H1 (cell line): ENCODE measurements around the gene HK1. TPM values are rescaled to one million over a fixed set of nuclear protein-coding genes. Genes with fewer than 3 reads are reported as not detected.

Experiments used
- CHD7 ChIP-seq: fragments of 300-600 bp; sonication (generic); IDR thresholded peaks from 2 replicates; pipeline ENCODE4 v1.7.1; 2012; ENCODE audit warnings: low read length, moderate library complexity, mild to moderate bottlenecking, inconsistent platforms; ENCODE audit not compliant: insufficient replicate concordance
- EGR1 ChIP-seq: IDR thresholded peaks from 2 replicates; pipeline ENCODE4 v1.6.1; 2011; ENCODE audit warnings: low read depth, low read length, borderline replicate concordance
- HDAC6 ChIP-seq: IDR thresholded peaks from one replicate; pipeline ENCODE4 v1.7.1; 2012; ENCODE audit warnings: low read depth, mild to moderate bottlenecking, inconsistent platforms, low read length, moderate library complexity
- MAFK ChIP-seq: IDR thresholded peaks from 2 replicates; pipeline ENCODE4 v1.6.1; 2012; ENCODE audit warnings: low read depth, mild to moderate bottlenecking, improper control_type of control experiment, low read length
- RBBP5 ChIP-seq: IDR thresholded peaks from 2 replicates; pipeline ENCODE4 v1.7.1; 2012; ENCODE audit warnings: low read depth, mild to moderate bottlenecking, inconsistent platforms, low read length, moderate library complexity, borderline replicate concordance
- RFX5 ChIP-seq: IDR thresholded peaks from 2 replicates; pipeline ENCODE4 v1.6.1; 2011; ENCODE audit warnings: low read depth, low read length, improper control_type of control experiment, borderline replicate concordance
- SAP30 ChIP-seq: fragments of 300-600 bp; sonication (generic); IDR thresholded peaks from 2 replicates; pipeline ENCODE4 v1.7.1; 2012; ENCODE audit warnings: low read length, moderate library complexity, mild to moderate bottlenecking, inconsistent platforms; ENCODE audit not compliant: insufficient read depth, insufficient replicate concordance
- TAF7 ChIP-seq: optimal IDR thresholded peaks from 2 replicates; pipeline ENCODE3; 2011; ENCODE audit warnings: low read depth, mild to moderate bottlenecking, inconsistent platforms, low read length, moderate library complexity, borderline replicate concordance
- YY1 ChIP-seq: IDR thresholded peaks from 2 replicates; pipeline ENCODE4 v1.6.1; 2011; ENCODE audit warnings: low read depth, mild to moderate bottlenecking, low read length
- polyA plus RNA-seq, 7 experiments: library from polyadenylated mRNA; depleted of rRNA in 3 of 7; stranded (reverse) in 5 of 7; unstranded in 2 of 7; fragments of >200 nt in 5 of 7; fragments of 200-250 nt in 2 of 7; gene quantifications; 1 replicate in 5 of 7; 2 replicates in 1 of 7; 4 replicates in 1 of 7; pipeline versions ENCODE4 v1.2.1 to v1.2.3, GENCODE V29; 2011 to 2013; ENCODE audit warnings: missing spikeins in 2 of 7, mixed read lengths in 2 of 7
- total RNA-seq: library from RNA; stranded (reverse); fragmentation: NEBNext Ultra II Directional; extraction: Animal tissue kit (Norgen Biotek cat#: 25700); gene quantifications from 2 replicates; pipeline ENCODE4 v1.2.1, GENCODE V29; 2021

The HK1 gene
- total and polyA plus RNA-seq, 2 of the 8 experiments (the other 6 are each of a cell fraction or from before 2014, with no cell fraction given), result 55.8 to 247 TPM

GRCh38 chr10:69443354-69443753, 165.1 kb downstream of the HK1 start (continued):
- TF ChIP-seq TAF7 (no peak), HDAC6 (no peak), RFX5 (no peak), RBBP5 (no peak), EGR1 (no peak), SAP30 (no peak), MAFK (no peak), CHD7 (no peak), YY1 (no peak)
- TF ChIP-seq, all 59 proteins: peak for 0
